Retinal pigment epithelial cell (primary cell): Measurements from ENCODE around the gene ERVMER34-1.
A peak's percentile ranks its signal among the peaks of the same experiment; 100 is the strongest.

Experiments
- DNase-seq: peaks from one replicate; pipeline ENCODE4 v3.0.0-alpha.2; 2010; ENCODE audit warnings: low read depth
- H3K4me3 ChIP-seq: 2 replicates; pipeline ENCODE4 v1.5.1; 2011; ENCODE audit warnings: mild to moderate bottlenecking, low read length, control low read depth, moderate library complexity
- CTCF ChIP-seq: conservative IDR thresholded peaks from 2 replicates; pipeline ENCODE4 v1.5.1; 2011; ENCODE audit warnings: low read depth, low read length, control low read depth, inconsistent platforms

ERVMER34-1 gene

DNA sequence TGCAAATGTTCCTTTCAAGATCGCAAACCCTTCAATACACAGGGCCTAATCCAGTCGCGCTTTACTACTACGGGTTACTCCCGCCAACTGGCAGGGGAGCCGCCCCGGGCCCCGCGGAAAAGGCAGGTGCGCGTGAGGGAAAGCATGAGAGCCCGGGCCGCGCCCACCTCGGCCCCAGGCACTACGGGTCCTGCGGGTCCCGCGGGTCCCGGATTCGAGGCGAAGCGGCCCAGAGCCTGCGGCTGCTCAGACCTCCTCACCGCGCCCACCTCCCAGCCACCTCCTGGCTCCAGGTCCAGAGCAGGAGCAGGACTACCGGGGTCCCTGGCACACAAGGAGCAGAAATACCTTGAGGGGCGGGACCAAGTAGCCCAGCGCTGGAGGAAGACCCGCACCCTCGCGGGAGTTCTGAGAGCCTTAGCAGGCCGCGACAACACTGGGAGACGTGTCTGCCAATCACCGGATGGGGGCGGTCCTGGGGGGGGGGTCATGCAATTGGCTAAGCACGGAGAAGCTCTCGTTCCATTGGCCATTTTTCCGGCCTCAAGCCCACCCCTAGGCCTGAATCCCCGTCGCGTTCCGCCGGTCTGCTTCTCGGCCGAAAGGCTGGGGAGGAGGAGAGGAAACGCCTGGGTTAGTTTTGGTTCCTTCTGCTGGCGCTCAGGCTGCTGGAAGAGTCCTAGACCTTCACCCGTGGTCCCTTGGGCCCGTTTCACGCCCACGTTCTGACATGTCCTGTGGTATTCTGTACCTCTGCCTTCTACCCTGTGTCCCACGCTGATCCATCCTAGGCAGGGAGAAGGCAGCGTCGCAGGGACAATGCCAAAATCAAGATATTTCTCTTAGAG, 29.0 kb downstream of the ERVMER34-1 start:
- peak overlapping the region; percentile 70 for H3K4me3 ChIP-seq
- DNase-seq = peak; percentile 94
- TF ChIP-seq CTCF = no peak

DNA sequence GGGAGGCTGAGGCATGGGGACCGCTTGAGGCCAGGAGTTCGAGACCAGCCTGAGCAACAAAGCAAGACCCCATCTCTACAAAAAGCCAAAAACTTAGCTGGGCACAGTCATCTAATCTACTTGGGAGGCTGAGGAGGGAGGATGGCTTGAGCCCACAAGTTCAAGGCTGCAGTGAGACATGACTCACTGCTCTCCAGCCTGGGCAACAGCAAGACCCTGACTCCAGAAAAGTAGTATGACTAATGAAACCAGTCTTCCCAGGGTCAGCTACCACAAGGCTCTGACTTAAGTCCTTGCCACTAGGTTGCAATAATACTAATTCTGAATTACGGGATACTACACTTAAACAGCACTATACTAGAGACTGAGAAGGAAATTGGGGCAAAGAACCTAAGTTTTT, 33.1 kb downstream of the ERVMER34-1 start:
- TF ChIP-seq CTCF = no peak
- DNase-seq = no peak
- H3K4me3 ChIP-seq = no peak overlapping the region

DNA sequence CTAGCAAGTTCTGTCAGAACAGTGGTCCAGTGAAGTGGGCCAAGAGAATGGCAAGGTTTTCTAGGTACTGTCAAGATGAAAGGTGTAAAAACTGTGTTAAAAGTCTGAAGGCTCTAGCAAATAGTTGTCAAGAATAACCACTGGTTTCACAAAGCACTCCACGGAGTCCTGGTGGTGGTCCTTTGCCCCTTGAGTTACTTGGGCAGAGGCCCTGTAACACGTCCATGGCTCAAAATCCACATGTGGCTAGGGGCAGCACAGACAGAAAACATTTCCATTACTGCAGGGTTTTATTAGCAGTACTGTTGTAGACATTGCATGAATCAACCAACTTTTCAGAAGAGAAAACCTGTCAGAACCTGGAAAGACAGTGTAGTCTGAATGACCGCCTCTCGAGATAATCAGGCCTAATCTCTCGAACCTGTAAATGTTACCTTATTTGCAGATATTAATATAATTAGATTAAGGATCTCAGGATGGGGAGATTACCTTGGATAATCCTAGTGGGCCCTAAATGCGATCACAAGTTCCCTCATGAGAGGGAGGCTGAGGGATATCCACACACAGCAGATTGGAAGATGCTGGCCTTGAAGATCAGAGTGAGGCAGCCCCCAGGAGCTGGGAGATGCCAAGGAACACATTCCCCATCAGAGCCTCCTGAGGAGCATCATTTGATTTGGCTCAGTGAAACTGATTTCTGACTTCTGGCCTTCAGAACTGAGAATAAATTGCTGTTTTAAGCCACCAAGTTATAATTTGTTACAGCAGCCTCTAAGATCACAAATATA, 34.7 kb downstream of the ERVMER34-1 start:
- DNase-seq = no peak
- no peak for TF ChIP-seq CTCF
- H3K4me3 ChIP-seq = no peak overlapping the region

DNA sequence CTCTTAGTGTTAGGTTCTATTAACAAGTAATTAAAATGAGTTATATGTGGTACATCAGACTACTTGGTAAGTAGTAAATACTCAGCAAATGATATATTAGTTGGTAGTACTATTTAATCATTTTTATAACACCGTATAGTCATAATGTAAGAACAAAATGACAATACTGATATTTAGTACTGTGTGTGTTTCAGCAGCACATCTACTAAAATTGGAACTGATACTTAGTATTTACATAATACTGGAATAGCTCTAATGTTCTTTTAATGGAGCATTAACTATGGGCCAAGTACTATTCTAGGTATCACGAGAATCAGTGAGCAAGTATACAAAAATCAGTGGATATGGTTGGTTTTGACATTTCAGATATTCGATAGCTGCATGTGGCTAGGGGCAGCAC, 35.3 kb downstream of the ERVMER34-1 start:
- DNase-seq = no peak
- no peak overlapping the region for H3K4me3 ChIP-seq
- no peak for TF ChIP-seq CTCF

DNA sequence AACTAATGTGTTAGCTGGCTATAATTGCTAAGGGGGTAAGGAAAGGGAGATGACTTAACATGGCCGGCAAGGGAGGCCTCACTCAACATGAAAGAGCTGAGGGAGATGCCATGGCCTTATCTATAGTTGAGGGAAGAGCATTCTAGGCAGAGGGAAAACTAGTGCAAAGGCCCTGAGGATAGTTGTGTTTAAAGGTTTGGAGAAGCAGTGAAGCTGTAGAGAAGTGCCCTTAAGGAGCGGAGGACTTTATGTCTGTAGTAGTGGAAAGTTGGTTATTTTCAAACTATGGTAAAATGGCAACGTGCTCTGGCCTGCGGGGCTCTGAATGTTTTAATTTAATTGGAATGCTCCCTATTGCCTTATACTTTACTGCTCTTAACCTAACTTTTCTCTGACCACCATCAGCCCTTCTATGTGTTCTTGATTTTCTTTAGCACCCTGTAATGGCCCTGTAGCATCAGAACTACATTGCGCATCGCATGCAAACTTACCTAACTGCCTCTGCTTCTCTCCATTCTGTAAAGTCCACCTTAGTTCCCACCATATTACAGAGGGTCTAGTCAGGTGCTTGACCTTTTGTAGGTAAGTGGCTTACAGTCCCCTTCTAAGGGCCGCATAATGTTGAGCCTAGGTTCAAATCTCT, 35.8 kb downstream of the ERVMER34-1 start:
- no peak for TF ChIP-seq CTCF
- DNase-seq = no peak
- H3K4me3 ChIP-seq = no peak overlapping the region

DNA sequence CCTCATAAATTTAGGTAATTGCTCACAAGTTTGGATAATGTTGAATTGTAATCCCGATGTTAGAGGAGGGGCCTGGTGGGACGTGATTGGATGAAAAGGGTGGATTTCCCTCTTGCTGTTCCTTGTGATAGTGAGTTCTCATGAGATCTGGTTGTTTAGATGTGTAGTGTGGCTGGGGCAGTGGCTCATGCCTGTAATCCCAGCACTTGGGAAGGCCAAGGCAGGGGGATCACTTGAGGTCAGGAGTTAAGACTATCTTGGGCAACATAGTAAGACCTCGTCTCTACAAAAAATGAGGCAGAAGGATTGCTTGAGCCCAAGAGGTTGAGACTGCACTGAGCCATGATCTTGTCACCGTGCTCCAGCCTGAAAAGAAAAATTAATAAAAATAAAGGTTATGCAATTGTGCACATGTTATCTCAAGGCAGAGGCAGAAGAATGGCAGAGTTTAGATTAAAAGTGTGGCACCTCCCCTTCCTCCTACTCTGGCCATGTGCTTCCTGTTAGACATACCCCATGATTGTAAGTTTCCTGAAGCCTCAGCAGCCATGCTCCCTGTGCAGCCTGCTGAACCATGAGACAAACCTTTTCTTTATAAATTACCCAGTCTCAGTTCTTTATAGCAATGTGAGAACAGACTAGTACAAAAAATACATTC, 36.5 kb downstream of the ERVMER34-1 start:
- no peak overlapping the region for H3K4me3 ChIP-seq
- DNase-seq = no peak

More for the DNA sequence above, 36.5 kb downstream of the ERVMER34-1 start:
- TF ChIP-seq CTCF = no peak
